Measurements from ENCODE around the gene ZNF66.
"Not testable (repeated sequence)": the region's sequence is repeated elsewhere in the genome, so short reads cannot be mapped to it uniquely, and the experiment has no call there.

The ZNF66 gene

GRCh38 chr19:20776083-20777076 is at the start of gene ZNF66:
Gene ZNF66 (plus strand): TSS chr19:20776304. CDS start chr19:20776448, 144 bp downstream.
- peak; percentile 94 for DNase-seq

DNA sequence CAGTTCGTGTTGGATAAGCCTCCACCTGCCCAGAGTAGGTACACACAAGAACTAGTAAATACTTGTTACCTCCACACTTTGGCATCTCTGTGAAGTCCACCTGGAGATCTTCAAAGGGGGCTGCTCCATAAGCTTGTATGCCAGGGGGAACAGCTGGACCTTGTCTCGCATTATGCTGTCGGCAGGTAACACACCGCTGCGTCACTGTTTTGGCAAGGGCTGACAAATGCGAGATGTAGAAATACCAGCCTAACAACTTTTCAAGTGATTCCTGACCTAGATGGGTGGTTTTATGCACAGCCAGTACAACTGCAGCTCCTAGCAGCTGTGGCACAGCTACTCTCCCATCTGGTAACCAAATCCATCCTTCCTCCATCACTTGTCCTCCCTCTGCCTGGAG is 25.9 kb upstream of the ZNF66 start:
- not testable (repeated sequence) for DNase-seq

- DNase-seq: not testable (repeated sequence)
These were observed 23.8 kb upstream of the ZNF66 start for GRCh38 chr19:20752291-20752690.

GRCh38 chr19:20769225-20769736 is 6.8 kb upstream of the ZNF66 start:
- DNase-seq: not testable (repeated sequence)

DNA sequence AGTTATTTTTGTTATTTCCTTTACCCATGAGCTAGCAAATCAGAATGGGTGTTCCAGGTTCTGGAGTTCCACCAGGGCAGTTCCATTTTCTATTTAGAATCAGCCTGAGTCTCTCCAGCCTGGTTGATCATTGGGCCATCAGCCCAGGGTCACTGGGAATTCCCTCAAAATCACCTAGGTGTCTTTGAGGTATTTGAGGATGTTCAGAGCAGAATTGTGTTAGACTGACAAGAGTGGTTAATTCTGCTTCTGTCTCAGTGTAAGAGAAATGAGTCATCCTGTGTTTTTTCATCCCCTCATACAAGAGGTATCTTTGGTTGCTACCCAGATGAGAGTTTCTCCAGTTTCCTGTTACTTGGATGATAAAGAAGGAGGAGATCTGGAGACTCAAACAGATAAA is 11.7 kb downstream of the ZNF66 start:
- DNase-seq: no peak

GRCh38 chr19:20791806-20792205 is 15.7 kb downstream of the ZNF66 start:
- no peak for DNase-seq

- DNase-seq: not testable (repeated sequence)
These were observed 30.5 kb downstream of the ZNF66 start for GRCh38 chr19:20806311-20807262.

- DNase-seq: no peak
These were observed 64.3 kb downstream of the ZNF66 start for GRCh38 chr19:20840371-20840770.

All from amniotic stem cell (primary cell).